ENCODE data around the gene NDUFA8. TPM values are rescaled to one million over a fixed set of nuclear protein-coding genes. Genes with fewer than 3 reads are reported as not detected.

NDUFA8 gene
- polyA plus RNA-seq, 4 donors: 68.0 to 188 (median 106) TPM

DNA sequence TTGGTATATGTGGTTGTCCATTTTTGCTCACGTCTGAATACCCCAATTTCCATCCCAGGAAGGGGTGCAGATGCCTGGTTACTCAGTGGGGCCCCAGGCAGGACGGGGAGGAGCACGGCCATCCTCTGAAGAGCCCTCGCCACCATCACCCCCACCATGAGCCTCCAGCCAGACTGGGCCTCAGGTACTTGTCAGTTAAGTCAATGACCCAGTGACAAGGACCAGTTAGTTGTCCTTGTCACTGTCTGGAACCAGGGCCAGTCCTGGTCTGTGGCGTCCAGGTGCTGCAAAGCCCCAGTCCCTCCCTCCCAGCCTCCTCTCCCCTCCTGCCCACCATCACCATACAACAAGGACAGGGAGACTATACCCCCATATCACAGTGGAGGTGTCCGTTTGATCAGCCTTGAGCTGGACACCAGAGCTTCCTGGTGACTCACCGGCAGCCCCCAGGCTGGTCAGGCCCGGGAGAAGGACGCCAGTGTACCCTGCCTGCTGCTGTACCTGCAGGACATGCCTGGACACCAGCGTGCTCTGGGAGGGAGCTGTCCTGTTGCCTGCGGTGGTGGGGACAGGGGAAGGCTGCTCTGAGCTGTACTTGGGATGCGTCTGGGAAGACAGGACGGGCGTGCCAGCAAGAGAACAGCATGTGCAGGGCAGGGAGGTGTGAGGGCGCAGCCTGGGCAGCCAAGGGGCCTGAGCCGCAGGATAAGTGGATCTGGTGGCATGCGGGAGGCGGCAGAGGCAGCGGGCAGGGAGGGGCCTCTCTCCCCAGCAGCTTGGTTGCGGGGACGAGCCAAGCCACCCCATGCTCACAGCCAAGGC is 33.9 kb downstream of the NDUFA8 start:
- no peak for DNase-seq
- FAIRE-seq: no peak
- Histone ChIP-seq H3K9me3 (ENCODE audit: control insufficient read depth in 2 of 2, insufficient read depth in 1 of 2, low read depth in 1 of 2, low read length in 1 of 2) (no peaks in the 10 kb centered on the region), H3K4me3 (ENCODE audit: low read depth in 1 of 3, low read length in 3 of 3) (no peak overlapping the region), H3K36me3 (ENCODE audit: control insufficient read depth in 3 of 3, insufficient read depth in 2 of 3, low read depth in 1 of 3, low read length in 3 of 3) (no peaks in the 10 kb centered on the region), H3K27me3 (ENCODE audit: control insufficient read depth in 3 of 3, insufficient read depth in 3 of 3, low read length in 3 of 3) (peaks cover 0 to 59% (median 9%) of the 10 kb centered on the region in 3 donors), H3K4me1 (ENCODE audit: control insufficient read depth in 3 of 3, insufficient read depth in 2 of 3, low read depth in 1 of 3, low read length in 2 of 3) (peaks cover 0 to 8% (median 0%) of the 10 kb centered on the region in 3 donors), H3K27ac (ENCODE audit: low read depth in 1 of 3, low read length in 2 of 3) (no peak overlapping the region)
- 20 to 44% (median 21%) methylated on average over 21 of the region's 21 CpGs for WGBS, 3 donors

DNA sequence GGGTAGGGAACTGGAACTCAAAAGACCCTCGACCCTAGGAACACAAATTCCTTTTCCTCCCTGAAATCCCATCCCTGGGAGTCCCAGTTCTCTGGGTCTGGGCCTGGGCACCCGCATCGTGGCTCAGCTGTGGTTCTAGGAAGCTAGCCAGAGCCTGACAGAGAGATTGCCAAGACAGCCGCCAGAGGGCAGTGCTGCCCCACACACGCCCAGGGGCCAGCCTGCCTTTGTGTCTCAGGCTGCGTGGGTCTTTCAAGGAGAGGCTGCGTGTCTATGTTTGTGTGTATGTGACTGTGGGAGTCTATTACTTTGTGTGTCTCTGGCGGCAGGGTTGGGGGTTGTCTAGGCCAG is 34.4 kb downstream of the NDUFA8 start:
- Histone ChIP-seq H3K4me3 (ENCODE audit: low read depth in 1 of 3, low read length in 3 of 3) (no peak overlapping the region), H3K36me3 (ENCODE audit: control insufficient read depth in 3 of 3, insufficient read depth in 2 of 3, low read depth in 1 of 3, low read length in 3 of 3) (no peaks in the 10 kb centered on the region), H3K4me1 (ENCODE audit: control insufficient read depth in 3 of 3, insufficient read depth in 2 of 3, low read depth in 1 of 3, low read length in 2 of 3) (peaks cover 0 to 8% (median 0%) of the 10 kb centered on the region in 3 donors), H3K27ac (ENCODE audit: low read depth in 1 of 3, low read length in 2 of 3) (no peak overlapping the region), H3K9me3 (ENCODE audit: control insufficient read depth in 2 of 2, insufficient read depth in 1 of 2, low read depth in 1 of 2, low read length in 1 of 2) (no peaks in the 10 kb centered on the region), H3K27me3 (ENCODE audit: control insufficient read depth in 3 of 3, insufficient read depth in 3 of 3, low read length in 3 of 3) (peaks cover 0 to 55% (median 9%) of the 10 kb centered on the region in 3 donors)
- WGBS, 3 donors: 0 to 2% (median 1%) methylated on average over 8 of the region's 8 CpGs
- FAIRE-seq (no peak), DNase-seq (peak; percentile 71 to 83)

DNA sequence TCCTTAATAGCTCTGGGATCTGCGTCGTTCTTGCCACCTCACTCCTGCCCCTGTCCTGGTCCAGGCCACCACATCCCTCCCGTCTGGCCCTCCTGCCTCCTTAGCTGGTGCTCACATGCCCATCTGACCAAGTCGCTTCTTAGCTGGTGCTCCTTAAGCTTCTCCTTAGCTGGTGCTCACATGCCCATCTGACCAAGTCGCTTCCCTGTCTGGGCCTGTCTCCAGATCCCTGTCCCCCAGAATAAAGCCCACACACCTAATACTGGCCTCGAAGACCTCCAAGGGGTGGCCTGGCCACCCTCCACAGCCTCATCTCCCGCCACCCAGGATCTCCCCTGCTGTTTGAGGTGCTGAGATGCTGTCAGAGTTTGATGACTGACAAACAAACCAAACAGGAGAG is 35.1 kb downstream of the NDUFA8 start:
- Histone ChIP-seq H3K36me3 (ENCODE audit: control insufficient read depth in 3 of 3, insufficient read depth in 2 of 3, low read depth in 1 of 3, low read length in 3 of 3) (no peaks in the 10 kb centered on the region), H3K4me1 (ENCODE audit: control insufficient read depth in 3 of 3, insufficient read depth in 2 of 3, low read depth in 1 of 3, low read length in 2 of 3) (peaks cover 0 to 8% (median 0%) of the 10 kb centered on the region in 3 donors), H3K9me3 (ENCODE audit: control insufficient read depth in 2 of 2, insufficient read depth in 1 of 2, low read depth in 1 of 2, low read length in 1 of 2) (no peaks in the 10 kb centered on the region), H3K27me3 (ENCODE audit: control insufficient read depth in 3 of 3, insufficient read depth in 3 of 3, low read length in 3 of 3) (peaks cover 0 to 50% (median 9%) of the 10 kb centered on the region in 3 donors), H3K27ac (ENCODE audit: low read depth in 1 of 3, low read length in 2 of 3) (no peak overlapping the region), H3K4me3 (ENCODE audit: low read depth in 1 of 3, low read length in 3 of 3) (no peak overlapping the region)
- DNase-seq (no peak), FAIRE-seq (no peak)
- WGBS, 3 donors: 56 to 67% (median 57%) methylated on average over 7 of the region's 7 CpGs

DNA sequence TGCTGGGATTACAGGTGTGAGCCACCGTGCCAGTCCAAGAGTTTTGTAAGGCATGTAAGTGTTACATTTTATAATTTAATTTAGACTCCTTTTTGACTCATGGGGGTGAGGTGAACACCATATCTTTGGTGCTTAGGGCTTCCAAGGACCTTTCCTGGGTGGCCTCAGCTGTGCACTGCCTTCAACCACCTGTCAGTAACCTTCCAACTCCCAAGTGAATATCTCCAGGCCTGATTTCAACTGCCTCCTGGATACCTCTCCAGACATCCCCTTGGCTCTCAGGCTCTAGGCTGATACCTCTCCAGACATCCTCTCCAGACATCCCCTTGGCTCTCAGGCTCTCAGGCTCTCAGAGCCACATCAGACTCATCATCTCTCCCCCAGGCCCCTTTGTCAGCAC is 35.5 kb downstream of the NDUFA8 start:
- Histone ChIP-seq H3K27ac (ENCODE audit: low read depth in 1 of 3, low read length in 2 of 3) (no peak overlapping the region), H3K36me3 (ENCODE audit: control insufficient read depth in 3 of 3, insufficient read depth in 2 of 3, low read depth in 1 of 3, low read length in 3 of 3) (no peaks in the 10 kb centered on the region), H3K9me3 (ENCODE audit: control insufficient read depth in 2 of 2, insufficient read depth in 1 of 2, low read depth in 1 of 2, low read length in 1 of 2) (no peaks in the 10 kb centered on the region), H3K4me3 (ENCODE audit: low read depth in 1 of 3, low read length in 3 of 3) (no peak overlapping the region), H3K4me1 (ENCODE audit: control insufficient read depth in 3 of 3, insufficient read depth in 2 of 3, low read depth in 1 of 3, low read length in 2 of 3) (peaks cover 0 to 8% (median 0%) of the 10 kb centered on the region in 3 donors), H3K27me3 (ENCODE audit: control insufficient read depth in 3 of 3, insufficient read depth in 3 of 3, low read length in 3 of 3) (peaks cover 0 to 50% (median 9%) of the 10 kb centered on the region in 3 donors)
- 74 to 88% (median 84%) methylated on average over 1 of the region's 1 CpG for WGBS, 3 donors
- DNase-seq: no peak
- FAIRE-seq: no peak

DNA sequence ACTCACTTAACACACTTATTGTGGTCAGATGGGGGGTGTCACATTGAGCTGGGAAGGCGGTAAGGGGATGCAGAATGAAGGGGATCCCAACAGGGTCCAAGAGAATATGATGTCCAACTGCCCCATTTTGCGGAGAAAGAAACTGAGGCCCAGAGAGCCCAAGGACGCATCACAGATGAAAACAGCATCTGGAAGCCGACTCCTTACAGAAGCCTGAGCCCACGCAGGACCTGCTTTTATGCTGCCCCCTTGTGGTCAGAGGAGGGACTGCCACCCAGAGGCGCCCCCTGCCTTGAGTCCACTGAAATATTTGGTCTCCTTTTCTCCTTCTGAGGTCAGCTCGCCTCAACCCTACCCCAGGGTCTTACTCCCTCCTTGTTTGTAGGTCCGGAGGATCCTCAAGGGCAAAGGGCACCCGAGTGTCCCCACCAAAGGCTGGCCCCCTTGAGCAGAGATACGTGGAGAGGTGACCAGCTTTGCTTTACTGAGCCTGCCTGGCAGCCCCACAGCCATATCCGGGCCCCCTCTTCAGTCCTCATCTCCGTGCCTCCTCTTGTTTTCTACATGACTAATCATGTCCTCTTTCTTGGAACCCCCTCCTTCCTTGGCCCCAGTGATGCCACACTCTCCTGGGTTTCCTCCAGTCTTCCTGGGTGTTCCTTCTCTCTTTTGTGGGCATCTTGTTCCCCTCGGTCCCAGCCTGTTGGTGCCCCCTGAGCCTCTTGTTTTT is 36.5 kb downstream of the NDUFA8 start:
- WGBS, 3 donors: 22 to 27% (median 25%) methylated on average over 13 of the region's 13 CpGs
- H3K4me3 ChIP-seq (ENCODE audit: low read depth in 1 of 3, low read length in 3 of 3): no peak overlapping the region
- peaks cover 0 to 8% (median 0%) of the 10 kb centered on the region in 3 donors for H3K4me1 ChIP-seq (ENCODE audit: control insufficient read depth in 3 of 3, insufficient read depth in 2 of 3, low read depth in 1 of 3, low read length in 2 of 3)
- H3K27me3 ChIP-seq (ENCODE audit: control insufficient read depth in 3 of 3, insufficient read depth in 3 of 3, low read length in 3 of 3): peaks cover 0 to 43% (median 9%) of the 10 kb centered on the region in 3 donors
- no peaks in the 10 kb centered on the region for H3K9me3 ChIP-seq (ENCODE audit: control insufficient read depth in 2 of 2, insufficient read depth in 1 of 2, low read depth in 1 of 2, low read length in 1 of 2)
- DNase-seq: peak; percentile 54 to 72
- no peak for FAIRE-seq
- no peaks in the 10 kb centered on the region for H3K36me3 ChIP-seq (ENCODE audit: control insufficient read depth in 3 of 3, insufficient read depth in 2 of 3, low read depth in 1 of 3, low read length in 3 of 3)
- no peak overlapping the region for H3K27ac ChIP-seq (ENCODE audit: low read depth in 1 of 3, low read length in 2 of 3)

DNA sequence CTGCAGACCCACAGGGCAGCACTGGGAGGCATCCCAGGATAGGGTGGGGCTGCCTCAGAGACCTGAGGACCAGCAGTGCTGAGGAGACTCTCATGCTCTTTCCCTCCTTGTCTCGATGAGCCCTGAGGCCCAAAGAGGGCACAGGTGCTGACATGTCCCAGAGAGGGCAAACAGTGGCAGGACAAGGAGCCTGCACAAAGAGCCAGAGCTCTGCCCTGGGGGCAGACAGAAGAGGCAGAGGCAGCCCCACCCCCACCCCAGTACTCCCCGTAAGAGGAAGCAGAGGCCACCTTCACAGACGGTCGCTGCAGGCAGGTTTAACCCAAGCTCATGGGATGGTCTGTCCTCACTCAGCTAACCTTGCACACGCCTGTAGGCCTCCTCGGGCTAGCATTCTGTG is 37.1 kb downstream of the NDUFA8 start:
- no peak overlapping the region for H3K27ac ChIP-seq (ENCODE audit: low read depth in 1 of 3, low read length in 2 of 3)
- peaks cover 0 to 37% (median 9%) of the 10 kb centered on the region in 3 donors for H3K27me3 ChIP-seq (ENCODE audit: control insufficient read depth in 3 of 3, insufficient read depth in 3 of 3, low read length in 3 of 3)
- H3K9me3 ChIP-seq (ENCODE audit: control insufficient read depth in 2 of 2, insufficient read depth in 1 of 2, low read depth in 1 of 2, low read length in 1 of 2): no peaks in the 10 kb centered on the region
- FAIRE-seq: no peak
- H3K4me1 ChIP-seq (ENCODE audit: control insufficient read depth in 3 of 3, insufficient read depth in 2 of 3, low read depth in 1 of 3, low read length in 2 of 3): peaks cover 0 to 8% (median 0%) of the 10 kb centered on the region in 3 donors
- H3K36me3 ChIP-seq (ENCODE audit: control insufficient read depth in 3 of 3, insufficient read depth in 2 of 3, low read depth in 1 of 3, low read length in 3 of 3): no peaks in the 10 kb centered on the region
- WGBS, 3 donors: 42 to 51% (median 49%) methylated on average over 6 of the region's 6 CpGs
- H3K4me3 ChIP-seq (ENCODE audit: low read depth in 1 of 3, low read length in 3 of 3): no peak overlapping the region
- DNase-seq: no peak

DNA sequence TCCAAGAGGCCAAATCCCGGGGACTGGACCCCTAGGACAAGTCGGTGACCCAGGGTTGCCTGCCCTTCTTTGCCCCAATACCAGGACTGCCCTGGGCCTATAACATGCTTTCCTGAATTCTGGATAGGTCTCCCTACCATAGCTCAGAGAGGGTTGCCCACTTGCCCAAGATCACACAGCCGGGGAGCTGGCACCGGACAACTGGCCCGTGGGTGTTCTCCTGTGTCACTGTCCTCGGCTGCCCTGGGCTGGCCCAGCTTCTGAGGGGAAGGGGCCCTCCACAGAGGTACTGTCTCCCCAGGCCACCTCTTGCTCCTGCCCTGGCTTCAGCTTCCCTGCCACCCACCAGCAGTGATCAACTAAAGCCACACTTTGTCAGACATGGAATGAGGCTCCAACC is 37.6 kb downstream of the NDUFA8 start:
- no peak for FAIRE-seq

DNA sequence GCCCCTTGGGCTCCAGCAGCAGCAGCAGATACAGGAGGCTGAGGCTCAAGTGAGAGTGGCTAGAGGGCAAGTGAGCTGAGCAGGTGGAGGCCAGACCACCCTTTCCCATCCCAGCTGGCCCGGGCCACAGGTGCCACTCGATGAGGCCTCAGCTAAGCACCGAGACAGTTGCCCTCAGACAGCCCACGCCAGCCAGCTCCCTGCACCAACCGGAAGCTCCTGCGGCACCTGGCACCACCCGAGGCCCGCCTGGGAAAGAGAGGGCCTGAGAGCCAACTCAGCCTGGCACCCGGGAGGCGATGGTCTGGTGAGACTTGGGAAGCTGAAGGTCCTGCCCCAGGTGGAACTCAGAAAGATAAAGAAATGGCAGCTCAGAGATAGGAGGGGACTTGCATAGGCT is 38.2 kb downstream of the NDUFA8 start:
- Histone ChIP-seq H3K4me3 (ENCODE audit: low read depth in 1 of 3, low read length in 3 of 3) (no peak overlapping the region), H3K36me3 (ENCODE audit: control insufficient read depth in 3 of 3, insufficient read depth in 2 of 3, low read depth in 1 of 3, low read length in 3 of 3) (no peaks in the 10 kb centered on the region), H3K27me3 (ENCODE audit: control insufficient read depth in 3 of 3, insufficient read depth in 3 of 3, low read length in 3 of 3) (peaks cover 0 to 26% (median 6%) of the 10 kb centered on the region in 3 donors), H3K27ac (ENCODE audit: low read depth in 1 of 3, low read length in 2 of 3) (no peak overlapping the region), H3K4me1 (ENCODE audit: control insufficient read depth in 3 of 3, insufficient read depth in 2 of 3, low read depth in 1 of 3, low read length in 2 of 3) (peaks cover 0 to 4% (median 0%) of the 10 kb centered on the region in 3 donors), H3K9me3 (ENCODE audit: control insufficient read depth in 2 of 2, insufficient read depth in 1 of 2, low read depth in 1 of 2, low read length in 1 of 2) (peaks cover 0 to 2% of the 10 kb centered on the region in 2 donors)
- FAIRE-seq (no peak), DNase-seq (no peak)
- WGBS, 3 donors: 81 to 87% (median 86%) methylated on average over 10 of the region's 10 CpGs

More for the DNA sequence above, 37.6 kb downstream of the NDUFA8 start:
- no peak overlapping the region for H3K4me3 ChIP-seq (ENCODE audit: low read depth in 1 of 3, low read length in 3 of 3)
- H3K36me3 ChIP-seq (ENCODE audit: control insufficient read depth in 3 of 3, insufficient read depth in 2 of 3, low read depth in 1 of 3, low read length in 3 of 3): no peaks in the 10 kb centered on the region
- WGBS, 3 donors: 89 to 92% (median 91%) methylated on average over 4 to 6 of the region's 6 CpGs
- peaks cover 0 to 8% (median 0%) of the 10 kb centered on the region in 3 donors for H3K4me1 ChIP-seq (ENCODE audit: control insufficient read depth in 3 of 3, insufficient read depth in 2 of 3, low read depth in 1 of 3, low read length in 2 of 3)
- H3K27ac ChIP-seq (ENCODE audit: low read depth in 1 of 3, low read length in 2 of 3): no peak overlapping the region
- peaks cover 0 to 2% of the 10 kb centered on the region in 2 donors for H3K9me3 ChIP-seq (ENCODE audit: control insufficient read depth in 2 of 2, insufficient read depth in 1 of 2, low read depth in 1 of 2, low read length in 1 of 2)
- H3K27me3 ChIP-seq (ENCODE audit: control insufficient read depth in 3 of 3, insufficient read depth in 3 of 3, low read length in 3 of 3): peaks cover 0 to 31% (median 6%) of the 10 kb centered on the region in 3 donors
- DNase-seq: no peak

All from small intestine (tissue), 7 donors.